Stimulated activated CD8-positive, alpha-beta memory T cell treated with anti-CD3 and anti-CD28 coated beads, Interleukin-7, amount 100 ng/mL, for 48 hours (primary cell): ENCODE results near the gene BEGAIN.

ENCODE experiments used
- DNase-seq, 2 donors: peaks; one replicate each; pipeline ENCODE4 v3.0.0-alpha.2; 2020; ENCODE audit warnings: low read depth in 1 of 2; ENCODE audit errors: extremely low read depth in 1 of 2

The BEGAIN gene

GRCh38 chr14:100602621-100603230, 15.5 kb upstream of the BEGAIN start:
- DNase-seq: no peak

GRCh38 chr14:100601914-100602313, 14.7 kb upstream of the BEGAIN start:
- no peak for DNase-seq

GRCh38 chr14:100601064-100601463, 13.8 kb upstream of the BEGAIN start:
- DNase-seq: no peak

- DNase-seq: no peak
These were observed 12.8 kb upstream of the BEGAIN start for GRCh38 chr14:100599981-100600380.

GRCh38 chr14:100594625-100594951, 7.4 kb upstream of the BEGAIN start:
- no peak for DNase-seq

- DNase-seq: no peak
These were observed 6.8 kb upstream of the BEGAIN start for GRCh38 chr14:100593751-100594624.

GRCh38 chr14:100592972-100593371, 5.8 kb upstream of the BEGAIN start:
- no peak for DNase-seq

GRCh38 chr14:100592461-100592891, 5.3 kb upstream of the BEGAIN start:
- DNase-seq: no peak

GRCh38 chr14:100591453-100592371, 4.5 kb upstream of the BEGAIN start:
- no peak for DNase-seq

- no peak for DNase-seq
These were observed 3.7 kb upstream of the BEGAIN start for GRCh38 chr14:100590726-100591452.

GRCh38 chr14:100589760-100590469, 2.7 kb upstream of the BEGAIN start:
- DNase-seq: no peak

GRCh38 chr14:100589071-100589759, 2.0 kb upstream of the BEGAIN start:
- no peak for DNase-seq

- no peak for DNase-seq
These were observed 1.5 kb upstream of the BEGAIN start for GRCh38 chr14:100588671-100589070.

- no peak for DNase-seq
These were observed 670 bp upstream of the BEGAIN start for GRCh38 chr14:100587763-100588411.

GRCh38 chr14:100586403-100587085, 673 bp downstream of the BEGAIN start:
- DNase-seq: peak in 1 of 2 donors; percentile 11

- DNase-seq: no peak
These were observed 1.1 kb downstream of the BEGAIN start for GRCh38 chr14:100586153-100586402.

- no peak for DNase-seq
These were observed 1.6 kb downstream of the BEGAIN start for GRCh38 chr14:100585448-100586152.
